DMS153 treated with DMSO at 0.1 percent for 48 hours (cell line): ENCODE data around the gene SLC46A2.

ENCODE experiments used
- DNase-seq: peaks from one replicate; lab custom pipeline; 2025; ENCODE audit not compliant: unreplicated experiment; lab: John Stamatoyannopoulos, UW

SLC46A2 gene

DNA sequence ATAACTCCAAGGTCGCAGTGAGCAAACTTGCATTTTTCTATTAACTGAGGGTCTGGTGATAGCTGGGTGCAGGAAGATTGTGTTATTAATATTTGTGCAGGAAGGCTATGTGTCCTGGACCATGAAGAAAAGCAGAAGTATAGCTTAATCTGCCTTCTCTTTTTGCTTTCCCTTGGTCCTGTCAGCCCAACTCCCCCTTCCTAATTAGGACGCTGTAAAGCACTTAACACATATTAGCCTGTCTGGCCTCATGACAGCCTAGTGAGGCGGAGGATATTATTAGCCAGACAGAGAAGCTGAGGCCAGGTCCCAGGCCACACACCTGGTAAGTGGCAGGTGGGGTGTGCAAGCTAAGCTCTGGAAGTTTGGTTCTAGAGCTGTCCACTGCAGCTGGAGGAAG, 29.5 kb downstream of the SLC46A2 start:
- DNase-seq = no peak

DNA sequence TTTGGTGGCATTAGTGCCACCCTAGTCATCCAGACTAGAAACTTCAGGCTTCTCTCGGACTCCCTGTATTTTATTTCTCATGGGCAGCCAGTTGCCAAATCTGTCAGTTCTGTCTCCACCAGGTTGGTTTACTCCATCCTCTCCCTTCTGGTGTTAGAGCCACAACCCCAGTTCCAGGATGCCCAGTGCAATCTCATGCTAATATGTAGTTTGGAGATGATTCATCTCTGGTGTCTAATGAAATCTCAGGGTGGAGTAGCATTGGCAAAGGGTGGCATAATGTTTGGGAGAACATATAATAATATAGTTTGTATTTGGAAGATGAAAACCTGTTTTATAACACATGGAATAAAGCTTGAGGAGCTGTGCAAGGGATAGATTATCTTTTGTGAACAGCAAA, 30.2 kb downstream of the SLC46A2 start:
- no peak for DNase-seq

DNA sequence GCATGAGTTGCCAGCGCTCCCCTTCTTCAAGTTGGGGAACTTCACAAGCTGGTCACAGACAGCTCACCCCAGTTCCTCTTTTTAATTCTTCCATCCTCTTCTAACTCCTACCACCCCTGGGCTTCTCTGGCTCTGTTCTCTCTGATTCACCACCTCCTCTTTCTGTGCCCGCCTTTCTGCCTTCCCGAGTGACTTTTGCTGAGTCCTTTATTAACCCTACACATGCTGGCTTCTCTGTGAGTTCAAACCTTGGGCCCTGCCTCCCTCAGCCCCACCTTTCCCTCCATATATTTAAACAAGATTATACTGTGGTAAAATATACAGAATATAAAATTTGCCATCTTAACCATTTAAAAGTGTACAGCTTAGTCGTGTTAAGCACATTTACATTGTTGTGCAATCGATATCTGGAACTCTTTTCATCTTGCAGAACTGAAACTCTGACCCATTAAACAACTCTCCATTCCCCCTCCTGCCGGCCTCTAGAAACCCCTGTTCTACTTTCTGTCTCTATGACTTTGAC, 32.0 kb downstream of the SLC46A2 start:
- no peak for DNase-seq

DNA sequence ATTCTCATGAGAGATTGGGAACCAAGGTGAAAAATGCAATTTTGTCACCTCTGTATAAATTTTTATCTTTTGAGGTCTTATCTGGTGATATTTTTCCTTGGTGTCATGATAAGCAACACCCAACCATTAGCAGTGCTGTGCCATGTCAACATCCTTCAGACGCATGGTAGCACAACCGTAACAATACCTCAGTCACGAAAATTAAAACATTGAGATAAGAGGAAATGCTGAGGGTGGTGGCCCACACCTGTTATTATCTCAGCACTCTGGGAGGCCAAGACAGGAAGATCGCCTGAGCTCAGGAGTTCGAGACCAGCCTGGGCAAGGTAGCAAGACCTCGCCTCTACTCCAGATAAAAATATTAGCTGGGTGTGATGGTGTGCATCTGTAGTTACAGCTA, 32.7 kb downstream of the SLC46A2 start:
- DNase-seq = no peak

DNA sequence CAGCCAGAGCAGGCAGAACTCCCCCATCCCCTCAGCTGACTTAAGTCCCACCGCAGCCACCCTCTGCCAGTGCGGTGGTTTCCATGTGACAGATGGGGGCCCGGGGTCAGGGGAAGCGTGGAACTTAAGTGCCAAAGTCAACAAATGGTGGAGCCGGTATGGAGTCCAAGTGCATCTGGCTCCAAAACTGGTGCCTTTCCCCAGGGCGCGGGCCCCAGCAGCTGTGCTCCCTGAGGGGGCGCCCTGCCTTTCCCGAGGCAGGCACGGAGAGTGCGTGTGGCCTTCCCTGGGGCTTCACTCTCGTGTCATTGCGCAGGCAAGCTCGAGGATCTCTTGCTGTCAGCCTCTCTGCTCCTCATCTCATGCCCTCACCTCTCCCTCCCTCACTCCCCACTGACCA, 33.8 kb downstream of the SLC46A2 start:
- no peak for DNase-seq

DNA sequence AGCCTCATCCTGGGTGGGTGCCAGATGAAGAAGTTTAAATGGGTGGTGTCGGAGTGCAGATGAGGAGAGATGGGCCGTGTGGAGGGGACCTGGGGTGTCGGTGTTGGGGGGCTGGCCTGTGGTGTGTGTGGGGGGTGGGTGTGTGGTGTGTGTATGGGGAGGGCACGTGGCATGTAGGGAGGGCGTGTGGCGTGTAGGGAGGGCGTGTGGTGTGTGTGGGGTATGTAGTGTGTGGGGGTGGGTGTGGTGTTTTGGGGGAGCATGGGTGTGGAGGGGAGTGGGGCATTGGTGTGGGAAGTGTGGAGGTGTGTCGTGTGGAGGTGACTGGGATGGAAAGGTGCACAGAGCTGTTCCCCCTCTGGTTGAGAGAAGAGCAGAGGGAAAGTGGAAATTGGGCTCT, 34.5 kb downstream of the SLC46A2 start:
- no peak for DNase-seq

DNA sequence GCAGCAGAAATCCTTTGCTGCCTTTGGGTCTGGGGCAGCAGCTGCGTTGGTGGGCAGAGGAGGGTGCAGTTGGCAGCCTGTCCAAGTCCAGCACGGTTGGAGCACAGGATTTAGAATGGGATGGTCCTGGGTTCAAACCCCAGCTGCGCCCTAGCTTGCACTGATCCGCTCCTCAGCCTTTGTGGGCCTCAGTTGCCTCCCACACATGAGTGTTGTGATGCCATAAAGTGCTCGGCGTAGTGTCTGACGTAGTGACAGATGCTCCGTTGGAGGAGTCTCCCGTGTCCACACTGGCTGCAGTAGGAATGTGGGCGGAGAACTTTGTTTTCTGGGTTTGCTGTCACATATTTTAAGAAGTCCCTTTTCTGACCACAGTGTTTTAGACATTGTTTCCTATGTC, 36.0 kb downstream of the SLC46A2 start:
- DNase-seq = no peak

DNA sequence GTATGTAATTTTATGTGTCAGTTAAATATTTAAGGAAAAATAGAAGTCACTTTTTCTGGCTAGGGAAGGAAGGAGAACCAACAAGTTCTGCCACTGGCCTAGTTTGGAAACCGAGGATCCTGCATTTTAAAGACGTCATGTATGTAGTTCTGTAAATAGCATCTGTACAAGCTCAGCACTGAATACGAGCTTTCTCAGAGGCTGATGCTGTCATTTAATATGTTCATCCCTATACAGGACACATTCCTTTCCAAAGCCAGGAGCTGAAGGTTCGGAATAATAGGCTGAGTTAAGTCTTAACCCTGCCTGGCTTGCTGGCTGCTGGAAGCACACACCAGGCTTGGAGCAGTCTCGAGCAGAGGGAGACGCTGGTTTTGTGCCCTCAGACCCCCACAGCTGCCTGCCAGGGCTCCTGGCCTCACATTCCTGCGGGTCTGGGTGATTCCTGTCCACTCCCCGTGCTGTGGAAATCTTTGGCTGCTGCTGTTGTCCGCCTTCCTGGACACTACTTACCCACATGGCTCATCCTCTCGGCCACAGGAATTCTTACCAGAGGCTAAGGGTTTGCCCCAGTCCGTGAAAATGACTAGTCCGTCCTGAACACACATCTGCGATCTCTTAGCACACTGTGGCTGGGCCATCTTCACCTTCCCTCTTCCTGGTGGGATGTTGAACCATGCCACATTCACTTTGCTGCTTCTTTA, 36.6 kb downstream of the SLC46A2 start:
- DNase-seq = no peak

DNA sequence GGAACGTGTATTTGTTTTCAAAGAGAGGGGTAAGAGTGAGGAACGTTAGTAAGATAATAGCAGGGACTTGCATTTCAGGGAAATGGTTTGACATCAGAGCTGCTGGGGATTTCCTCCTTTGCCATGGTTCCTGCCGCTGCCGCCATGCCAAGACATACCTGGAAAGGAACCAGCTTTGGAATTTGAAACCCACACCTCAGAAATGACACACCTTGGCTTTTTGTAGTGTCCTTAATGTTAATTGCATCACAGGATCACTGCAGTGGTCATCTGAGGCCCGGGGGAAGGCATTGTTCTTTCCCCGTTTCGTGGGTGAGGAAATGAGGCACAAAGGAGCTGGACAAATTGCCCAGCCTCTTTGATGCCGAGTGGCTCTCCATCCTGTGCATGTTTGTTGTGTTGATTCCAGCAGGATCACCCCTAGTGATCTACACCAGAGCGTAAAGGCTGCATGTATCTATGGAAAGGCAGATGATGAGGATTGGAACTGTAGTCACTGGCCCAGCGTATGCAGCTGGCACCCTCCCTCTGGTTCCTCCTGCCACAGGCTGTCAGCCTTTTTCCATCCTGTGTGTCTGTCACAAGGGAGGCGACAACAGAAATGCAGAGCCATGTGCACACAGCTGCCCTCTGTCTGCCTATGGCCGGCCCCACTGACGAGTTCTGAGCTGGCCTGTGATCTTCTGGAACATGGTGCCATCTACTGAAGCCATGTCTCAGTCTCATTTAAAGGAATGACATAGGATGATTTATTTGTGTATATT, 37.8 kb downstream of the SLC46A2 start:
- DNase-seq = no peak

DNA sequence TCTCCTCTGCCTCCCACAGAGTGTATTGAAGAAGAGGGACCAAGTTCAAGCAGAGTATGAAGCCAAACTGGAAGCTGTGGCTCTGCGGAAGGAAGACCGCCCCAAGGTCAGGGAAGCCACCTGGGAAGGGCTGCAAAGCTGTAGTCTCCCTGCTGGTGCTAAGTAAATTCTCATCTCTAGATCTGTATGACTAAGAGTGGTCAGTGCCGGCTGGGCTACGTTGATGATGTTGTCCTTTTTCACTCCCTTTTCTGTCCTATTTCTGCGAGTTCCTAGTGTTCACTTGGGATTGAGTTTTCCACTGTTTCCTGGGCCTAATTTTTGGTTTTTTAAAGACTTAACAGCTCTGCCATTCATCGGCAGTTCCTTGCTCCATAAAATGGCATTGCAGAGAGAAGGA, 39.8 kb downstream of the SLC46A2 start:
- no peak for DNase-seq

DNA sequence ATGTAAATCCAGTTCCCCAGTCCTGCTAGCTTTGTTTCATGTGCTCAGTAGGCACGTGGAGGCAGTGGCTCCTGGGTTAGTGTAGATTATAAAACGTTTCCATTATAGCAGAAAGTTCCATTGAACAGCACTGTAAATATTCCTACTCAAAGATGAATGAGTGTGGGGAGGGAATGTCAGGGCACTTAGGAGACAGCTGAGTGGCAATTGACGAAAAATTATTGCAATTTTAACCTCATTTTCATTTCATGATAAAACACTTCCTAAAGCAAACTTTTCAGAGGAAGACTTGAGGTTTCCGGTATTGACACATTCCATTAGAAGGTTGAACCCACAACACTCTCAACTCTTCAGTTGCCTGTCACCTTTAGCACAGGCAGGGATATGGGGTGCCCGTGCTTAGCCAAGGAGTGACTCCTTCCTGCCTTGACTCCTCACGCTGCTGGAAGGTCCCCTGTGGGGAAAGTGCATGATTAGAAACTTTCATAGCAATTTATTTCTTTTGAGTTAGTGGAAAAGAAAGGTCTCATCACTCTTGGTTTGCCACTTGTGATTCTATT, 41.2 kb downstream of the SLC46A2 start:
- DNase-seq = no peak

DNA sequence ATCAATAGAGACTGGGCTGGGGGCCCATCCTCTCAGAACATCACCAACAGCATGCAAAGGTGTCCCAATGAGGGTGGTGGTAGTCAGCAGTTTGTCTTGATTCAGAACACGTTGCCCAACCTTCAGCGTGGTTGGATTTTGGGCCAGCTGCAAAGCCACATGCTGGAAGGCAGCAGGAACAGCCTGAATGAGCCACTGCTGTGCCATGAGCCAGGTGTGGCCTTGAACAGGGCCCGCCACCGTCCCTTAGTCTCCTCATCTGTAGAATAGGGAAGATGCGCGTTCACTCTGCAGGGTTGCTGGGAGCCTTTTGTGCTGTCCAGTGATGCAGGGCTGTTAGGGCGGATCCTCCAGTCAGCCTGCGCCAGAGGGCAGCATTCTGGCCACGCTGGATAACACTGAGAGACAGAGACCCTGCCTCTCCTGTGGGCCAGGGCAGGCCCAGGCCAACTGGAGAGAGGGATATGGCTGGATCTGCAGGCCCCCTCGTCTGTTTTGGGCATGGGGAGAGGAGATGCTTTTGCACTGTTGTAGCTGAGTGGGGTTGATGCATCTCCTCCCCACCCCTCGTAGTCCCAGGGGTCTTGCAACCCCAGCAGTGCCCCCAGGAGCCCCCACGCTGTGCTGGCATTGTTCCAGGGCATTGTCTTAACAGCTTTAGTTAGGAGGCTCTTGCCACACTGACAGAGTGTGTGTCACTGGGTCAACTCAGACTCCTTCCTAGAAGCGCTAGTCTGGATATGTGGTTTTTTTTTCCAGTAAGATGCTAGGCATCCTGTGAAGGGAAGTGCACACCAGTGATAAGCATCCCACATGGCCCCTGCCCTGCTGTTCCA, 42.1 kb downstream of the SLC46A2 start:
- DNase-seq = no peak

DNA sequence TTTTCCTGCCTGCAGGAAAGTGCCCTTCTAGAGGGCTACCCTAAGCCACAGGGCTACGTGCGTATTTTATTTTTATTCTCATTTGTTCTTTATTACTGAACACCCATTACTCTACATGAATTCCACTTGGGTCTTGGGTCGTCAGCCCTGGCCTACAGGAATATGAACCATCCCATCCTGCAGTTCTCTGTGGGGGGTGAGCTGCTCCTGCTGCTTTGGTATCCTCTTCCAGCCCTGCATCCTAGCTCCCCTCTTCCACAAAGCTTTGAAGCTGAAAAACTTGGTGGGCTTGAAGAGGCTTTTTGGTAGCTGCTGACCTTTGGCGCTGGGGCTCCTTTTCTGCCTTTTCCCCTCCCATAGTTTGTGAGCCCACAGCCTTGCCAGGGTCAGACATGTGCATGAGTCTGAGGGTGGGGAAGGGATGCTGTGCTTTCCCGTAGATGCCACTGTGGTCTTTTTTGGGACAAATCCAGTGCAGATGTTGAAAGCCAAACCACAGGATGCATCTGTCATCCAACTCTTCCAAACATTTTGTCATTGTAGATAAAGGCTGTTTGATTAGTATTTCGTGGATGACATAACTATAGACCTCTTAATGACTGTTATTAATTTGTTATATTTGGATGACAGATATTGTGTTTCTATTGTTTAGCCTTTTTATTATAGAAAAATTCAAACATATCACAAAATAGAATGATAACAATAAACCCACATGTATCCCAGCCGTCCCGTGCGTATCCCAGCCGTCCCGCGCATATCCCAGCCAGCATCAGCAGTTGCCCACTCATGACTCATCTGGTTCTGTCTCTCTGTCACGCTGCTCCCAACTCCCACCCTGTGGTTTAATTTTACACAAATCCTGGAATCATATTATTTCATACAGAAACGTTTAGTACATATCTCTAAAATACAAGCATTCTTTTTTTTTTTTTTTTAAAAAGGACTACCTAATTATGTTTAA, 43.9 kb downstream of the SLC46A2 start:
- DNase-seq = no peak

DNA sequence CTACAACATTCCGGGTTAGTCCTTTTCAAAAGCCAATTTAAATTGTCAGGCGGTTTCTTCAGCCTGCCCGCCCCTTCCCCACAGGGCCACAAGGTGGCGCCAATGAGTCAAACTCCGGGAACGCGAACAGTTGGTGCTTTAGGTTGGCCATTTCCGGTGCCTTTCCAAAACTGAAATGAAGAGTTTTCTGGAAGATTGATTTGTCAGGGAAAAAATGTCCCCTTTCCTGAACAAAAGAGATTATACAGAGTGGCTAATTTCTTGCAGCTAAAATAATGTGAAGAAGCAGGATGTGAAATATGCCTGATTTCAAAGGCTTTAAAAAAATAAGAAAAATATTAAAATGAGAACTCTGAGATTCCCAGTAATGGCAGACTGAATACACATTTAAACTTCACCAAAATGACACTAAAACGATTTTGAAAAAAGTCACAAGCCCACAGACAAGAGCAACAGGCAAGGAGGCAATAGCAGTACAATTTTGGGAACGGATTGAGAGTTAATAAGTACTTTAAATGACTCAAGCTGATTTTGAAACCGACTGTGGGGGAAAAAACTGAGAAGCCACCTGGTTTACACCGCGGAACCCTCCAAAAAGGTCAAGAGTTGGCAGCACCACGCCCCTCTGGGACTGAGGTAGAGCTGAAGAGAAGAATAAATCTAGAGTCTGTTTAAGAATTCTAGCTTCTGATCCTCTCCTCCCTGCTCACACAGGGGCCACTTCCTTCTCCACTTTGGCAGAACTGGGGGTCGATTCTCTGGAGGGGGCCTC, 45.7 kb downstream of the SLC46A2 start:
- peak; percentile 53 for DNase-seq

DNA sequence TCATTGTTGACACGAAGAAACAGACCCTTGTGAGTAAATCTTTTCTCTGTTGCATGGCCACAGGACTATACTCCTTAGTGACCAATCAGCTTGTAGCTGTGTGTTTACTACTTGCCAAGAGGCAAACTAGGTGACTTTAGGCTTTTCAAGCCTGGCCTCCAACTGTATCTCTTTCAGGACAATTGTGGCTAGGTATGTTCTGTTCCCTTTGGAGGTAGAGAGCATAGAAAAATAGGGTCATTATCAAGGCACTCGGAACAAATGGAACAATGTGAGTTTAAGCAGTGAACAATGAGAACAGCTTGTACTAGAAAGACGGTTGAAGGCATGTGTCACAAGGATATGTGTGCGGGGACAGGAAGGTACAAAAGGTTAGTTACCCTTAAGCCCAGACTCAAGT, 48.1 kb downstream of the SLC46A2 start:
- DNase-seq = no peak

DNA sequence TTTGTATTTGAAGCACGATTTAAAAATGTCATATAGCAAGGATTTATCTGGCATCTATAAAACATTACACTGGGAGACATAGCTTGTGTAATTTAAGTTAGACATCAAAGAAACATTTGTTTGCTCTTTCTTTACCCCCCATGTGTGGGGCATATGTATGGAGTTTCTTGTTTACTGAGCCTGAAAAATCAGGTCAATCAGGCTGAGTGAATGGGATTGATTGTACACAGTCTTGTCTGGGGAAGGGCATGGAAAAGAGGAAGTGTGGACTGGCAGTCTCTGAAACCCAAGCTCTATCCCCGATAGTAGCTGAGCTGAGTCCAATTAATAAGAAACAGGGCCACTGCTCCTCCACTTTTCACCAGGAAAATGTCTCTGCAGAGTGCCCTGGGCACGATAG, 49.4 kb downstream of the SLC46A2 start:
- peak; percentile 8 for DNase-seq

DNA sequence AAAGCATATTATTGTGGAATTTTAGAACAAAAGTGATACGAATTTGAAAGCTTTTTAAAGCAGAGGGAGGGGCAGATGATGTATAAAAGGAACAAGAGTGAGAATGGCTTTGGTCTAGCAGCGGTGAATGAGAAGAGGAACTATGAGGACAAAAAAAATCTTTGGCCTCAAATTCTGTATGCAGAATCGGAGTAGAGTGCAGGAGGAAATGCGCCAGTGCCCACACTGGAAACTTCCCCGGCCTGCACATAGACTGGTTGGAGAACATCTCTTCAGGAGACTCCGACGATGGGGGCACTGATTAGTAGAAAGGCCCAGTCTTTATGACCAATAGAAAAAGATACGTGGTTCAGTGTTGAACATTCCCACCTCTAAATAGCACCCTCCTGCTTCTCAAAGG, 51.3 kb downstream of the SLC46A2 start:
- no peak for DNase-seq

DNA sequence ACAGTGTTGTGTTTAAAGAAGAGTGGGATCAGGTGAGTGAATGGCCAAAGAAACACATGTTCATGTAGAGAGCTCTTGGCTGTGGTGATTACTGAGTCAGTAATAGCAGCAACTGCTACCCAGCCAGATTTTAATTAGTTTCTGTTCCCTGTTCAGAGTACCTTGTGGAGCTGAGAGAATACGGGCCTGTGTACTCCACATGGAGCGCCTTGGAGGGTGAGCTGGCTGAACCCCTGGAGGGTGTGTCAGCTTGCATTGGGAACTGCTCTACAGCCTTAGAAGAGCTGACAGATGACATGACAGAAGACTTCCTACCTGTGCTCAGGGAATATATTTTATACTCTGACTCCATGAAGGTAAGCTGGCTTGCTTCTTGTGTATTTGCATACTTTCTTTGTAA, 52.3 kb downstream of the SLC46A2 start:
- DNase-seq = no peak

DNA sequence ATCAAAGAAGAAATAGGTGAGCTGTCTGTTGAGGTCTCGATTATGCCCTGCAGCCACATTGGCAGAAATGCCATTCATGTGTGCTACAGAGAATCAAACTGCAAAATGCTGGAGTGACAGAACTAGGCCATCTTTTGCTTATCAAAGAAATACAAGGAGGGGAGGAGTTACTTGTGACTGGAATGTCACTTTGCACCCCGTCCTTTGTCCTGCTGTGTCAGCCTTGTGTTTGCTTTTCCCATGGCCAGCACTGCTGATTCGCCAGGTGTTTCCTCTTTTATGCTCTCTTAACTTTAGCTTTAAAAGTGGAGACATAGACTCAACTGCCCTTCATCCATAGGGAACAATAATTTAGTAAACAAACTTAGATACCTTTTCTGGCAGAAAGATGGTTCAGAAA, 54.3 kb downstream of the SLC46A2 start:
- peak; percentile 65 for DNase-seq
